ENCODE results near the gene MYO1A.
"Not testable (repeated sequence)": the region's sequence is repeated elsewhere in the genome, so short reads cannot be mapped to it uniquely, and the experiment has no call there.

MYO1A gene

GRCh38 chr12:57087010-57087690, 37.2 kb upstream of the MYO1A start:
- DNase-seq = peak; percentile 46 to 59

DNA sequence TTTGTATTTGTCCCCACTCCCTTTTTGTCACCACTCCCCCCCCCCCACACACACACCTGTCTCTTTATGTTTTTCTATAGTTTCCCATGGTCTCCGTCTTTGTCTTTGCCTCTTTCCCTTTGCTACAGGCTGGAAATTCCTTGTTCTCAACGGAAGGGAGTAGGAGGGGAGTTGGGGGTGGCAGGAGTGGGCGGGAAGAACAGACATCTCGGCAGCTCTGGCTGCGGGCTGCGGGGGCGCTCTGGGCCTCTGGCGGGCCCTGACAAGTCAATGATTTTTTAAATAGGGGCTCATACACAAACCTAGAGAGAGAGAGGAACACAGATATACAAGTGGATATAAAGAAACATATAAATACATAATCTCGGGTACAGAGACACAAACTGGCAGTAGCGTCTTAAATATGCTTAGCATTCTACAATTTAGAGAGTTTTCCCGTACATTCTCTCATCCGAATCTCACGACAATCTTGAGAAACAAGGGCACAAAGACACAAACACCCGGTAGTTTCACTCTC, 36.6 kb upstream of the MYO1A start:
- peak; percentile 26 to 63 for DNase-seq

DNA sequence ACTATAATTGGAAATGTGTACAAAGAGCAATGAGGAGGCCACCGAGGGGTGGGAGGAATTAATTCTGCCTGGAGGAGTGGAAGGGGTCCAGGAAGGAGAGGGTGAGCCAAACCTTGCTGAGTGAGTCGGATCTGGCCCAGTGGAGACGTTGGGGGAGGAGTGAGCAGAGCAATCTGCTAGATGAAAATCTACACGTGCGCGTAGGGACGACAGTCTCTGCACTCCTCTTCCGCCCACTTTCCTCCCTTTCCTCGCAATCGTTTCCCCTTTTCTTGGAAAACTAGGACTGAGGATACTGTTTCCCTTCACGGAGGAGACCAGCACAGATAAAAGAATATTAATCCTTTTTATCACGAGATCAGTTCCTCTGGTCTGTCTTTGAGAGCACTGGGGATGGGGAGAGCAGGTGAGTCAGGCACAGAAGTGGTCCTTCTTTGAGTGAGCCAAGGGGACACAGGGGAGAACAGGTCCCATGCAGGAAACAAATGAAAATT, 36.1 kb upstream of the MYO1A start:
- no peak for DNase-seq

DNA sequence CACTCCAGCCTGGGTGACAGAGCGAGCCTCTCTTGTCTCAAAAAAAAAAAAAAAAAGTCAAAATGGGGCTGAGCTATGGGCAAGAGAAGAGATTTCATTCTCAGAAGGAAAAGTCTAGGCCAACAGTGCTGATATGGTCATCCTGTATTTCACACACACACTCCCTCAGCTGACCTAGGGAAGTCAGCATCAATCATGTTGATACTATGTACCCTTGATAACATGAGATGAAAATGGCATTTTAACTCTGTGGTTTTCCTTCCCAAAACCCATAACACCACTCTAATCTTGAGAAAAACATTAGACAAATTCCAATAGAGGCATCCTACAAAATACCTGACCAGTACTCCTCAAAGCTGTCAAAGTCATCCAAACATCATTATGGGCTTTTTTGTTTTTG, 30.9 kb upstream of the MYO1A start:
- no peak for DNase-seq

DNA sequence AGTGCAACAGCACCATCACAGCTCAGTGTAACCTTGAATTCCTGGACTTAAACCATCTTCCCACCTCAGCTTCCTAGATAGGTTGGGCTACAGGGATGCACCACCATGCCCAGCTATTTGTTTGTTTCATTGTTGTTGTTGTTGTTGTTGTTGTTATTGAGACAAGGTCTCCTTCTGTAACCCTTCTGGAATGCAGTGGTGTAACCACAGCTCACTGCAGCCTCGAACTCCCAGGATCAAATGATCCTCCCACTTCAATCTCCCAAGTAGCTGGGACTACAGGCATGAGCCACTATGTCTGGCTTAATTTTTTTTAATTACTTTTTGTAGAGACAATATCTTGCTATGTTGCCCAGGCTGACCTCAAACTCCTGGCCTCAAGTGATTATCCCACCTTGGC, 29.9 kb upstream of the MYO1A start:
- DNase-seq = no peak

GRCh38 chr12:57078519-57079404, 28.8 kb upstream of the MYO1A start, which contains the start of gene NEMP1:
TSS of gene NEMP1 (minus strand) at chr12:57078791. CDS start at chr12:57078745, 46 bp downstream.
- DNase-seq = peak; percentile 98 to 100

DNA sequence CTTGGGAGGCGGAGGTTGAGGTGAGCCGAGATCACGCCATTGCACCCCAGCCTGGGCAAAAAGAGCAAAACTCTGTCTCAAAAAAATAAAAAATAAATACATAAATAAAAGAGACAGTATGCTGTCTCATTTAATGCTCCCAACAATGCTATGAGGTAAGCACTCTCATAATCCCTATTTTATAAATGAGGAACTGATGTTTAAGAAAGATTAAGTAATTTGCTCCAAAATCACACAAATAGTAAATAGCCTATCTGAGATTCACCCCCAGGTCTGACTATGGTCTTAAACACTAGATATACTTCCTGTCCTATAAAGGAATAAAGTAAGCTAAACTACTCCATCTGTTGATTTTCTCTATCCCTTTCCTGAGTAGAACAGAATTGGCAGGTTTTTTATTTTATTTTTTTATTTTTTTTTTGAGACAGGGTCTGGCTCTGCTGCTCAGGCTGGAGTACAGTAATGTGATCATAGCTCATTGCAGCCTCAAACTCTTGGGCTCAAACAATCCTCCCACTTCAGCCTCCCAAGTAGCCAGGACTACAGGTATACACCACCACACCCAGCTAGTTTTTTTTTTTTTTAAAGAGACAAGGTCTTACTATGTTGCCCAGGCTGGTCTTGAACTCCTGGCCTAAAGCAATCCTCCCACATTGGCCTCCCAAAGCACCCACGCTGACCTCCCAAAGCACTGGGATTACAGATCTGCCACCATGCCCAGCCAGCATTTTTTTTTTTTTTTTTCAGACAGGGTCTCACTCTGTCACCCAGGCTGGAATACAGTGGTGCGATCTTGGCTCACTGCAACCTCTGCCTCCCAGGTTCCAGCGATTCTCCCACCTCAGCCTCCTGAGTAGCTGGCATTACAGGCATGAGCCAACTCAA, 23.9 kb upstream of the MYO1A start:
- not testable (repeated sequence) for DNase-seq

DNA sequence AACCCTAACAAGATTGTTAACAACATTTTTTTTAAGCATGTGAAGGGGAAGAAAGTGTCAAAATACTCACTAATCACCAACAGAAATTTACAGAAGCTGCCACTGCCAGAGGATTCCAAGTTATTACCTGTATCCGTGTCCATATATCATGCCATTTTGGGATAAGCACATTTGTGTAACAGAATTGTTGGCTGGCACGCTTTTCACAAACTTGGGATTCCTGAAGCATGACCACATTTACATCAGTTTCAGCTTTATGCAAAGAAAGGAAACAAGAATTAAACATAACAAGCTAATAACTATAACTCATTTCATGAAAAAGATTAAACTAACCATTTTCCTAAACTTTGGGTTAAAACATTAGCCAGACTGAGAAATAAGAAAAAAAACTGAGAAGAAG, 22.7 kb upstream of the MYO1A start:
- no peak for DNase-seq

DNA sequence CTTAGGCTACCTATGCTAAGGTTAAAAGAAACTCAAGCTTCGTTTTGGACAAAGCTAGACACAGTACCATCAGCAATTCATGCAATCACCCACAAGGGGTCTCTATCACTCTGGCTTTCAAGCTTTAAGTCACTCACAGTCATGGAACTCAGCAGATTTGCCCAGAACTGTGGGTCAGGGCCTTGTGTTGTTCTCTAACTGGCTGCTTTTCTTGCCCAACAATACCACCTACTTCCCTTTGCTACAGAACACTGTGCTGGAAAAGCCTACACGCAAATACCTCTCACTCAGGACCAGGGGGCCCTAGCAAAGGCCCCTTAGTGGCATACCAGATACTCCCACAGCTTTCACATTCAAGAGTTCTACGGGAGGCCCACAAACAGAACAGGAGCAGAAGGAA, 19.6 kb upstream of the MYO1A start:
- DNase-seq = peak; percentile 42 to 86

DNA sequence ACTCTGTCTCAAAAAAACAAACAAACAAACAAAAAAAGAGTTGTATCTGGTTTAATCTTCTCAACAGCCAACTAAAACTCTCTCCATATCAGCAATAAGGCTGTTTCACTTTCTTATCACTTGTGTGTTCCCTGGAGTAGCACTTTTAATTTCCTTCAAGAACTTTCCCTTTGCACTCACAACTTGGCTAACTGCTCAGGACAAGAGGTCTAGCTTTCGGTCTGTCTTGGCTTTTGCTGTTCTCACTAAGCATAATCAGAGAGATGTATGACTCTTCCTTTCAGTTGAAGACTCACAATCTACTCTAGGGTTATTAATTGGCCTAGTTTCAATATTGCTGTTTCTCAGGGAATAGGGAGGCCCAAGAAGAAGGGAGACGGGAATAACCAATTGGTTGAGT, 16.3 kb upstream of the MYO1A start:
- no peak for DNase-seq

DNA sequence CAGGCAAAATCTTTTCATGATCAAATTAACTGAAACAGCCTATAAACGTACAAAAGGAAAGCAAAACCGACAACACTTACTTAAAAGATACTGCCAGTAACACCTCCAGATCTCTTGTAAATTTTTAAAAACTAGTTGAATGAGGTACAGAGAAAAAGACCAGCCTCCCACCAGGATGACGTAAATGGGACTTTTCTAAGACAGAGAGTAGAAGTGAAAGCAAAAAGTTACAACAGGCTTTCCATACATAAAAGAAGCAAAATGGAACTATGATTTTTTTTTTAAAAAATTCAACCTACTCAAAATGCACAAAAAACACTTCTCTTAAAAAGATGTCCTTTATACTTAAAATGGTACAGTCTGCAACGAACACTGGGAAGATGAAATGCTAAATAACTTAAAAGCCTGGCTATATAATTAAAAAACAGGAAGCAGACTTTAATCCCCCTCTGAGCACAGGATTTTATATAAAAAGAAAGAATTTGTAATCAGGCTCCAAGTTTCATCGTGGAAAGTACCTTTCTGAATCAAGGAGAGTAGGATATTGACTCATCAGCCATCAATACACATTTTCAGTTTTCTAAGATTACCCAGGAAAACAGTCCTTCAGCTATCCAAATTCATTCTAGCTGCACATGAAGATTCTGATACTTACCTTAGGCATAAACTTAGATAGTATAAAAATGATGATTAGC, 14.2 kb upstream of the MYO1A start:
- DNase-seq = no peak

GRCh38 chr12:57058454-57058853, 8.5 kb upstream of the MYO1A start:
- DNase-seq = no peak

GRCh38 chr12:57057067-57057751, 7.3 kb upstream of the MYO1A start:
- DNase-seq = no peak

- DNase-seq = no peak
Observed at GRCh38 chr12:57055824-57056223, 5.9 kb upstream of the MYO1A start.

GRCh38 chr12:57053901-57054300, 4.0 kb upstream of the MYO1A start:
- not testable (repeated sequence) for DNase-seq

DNA sequence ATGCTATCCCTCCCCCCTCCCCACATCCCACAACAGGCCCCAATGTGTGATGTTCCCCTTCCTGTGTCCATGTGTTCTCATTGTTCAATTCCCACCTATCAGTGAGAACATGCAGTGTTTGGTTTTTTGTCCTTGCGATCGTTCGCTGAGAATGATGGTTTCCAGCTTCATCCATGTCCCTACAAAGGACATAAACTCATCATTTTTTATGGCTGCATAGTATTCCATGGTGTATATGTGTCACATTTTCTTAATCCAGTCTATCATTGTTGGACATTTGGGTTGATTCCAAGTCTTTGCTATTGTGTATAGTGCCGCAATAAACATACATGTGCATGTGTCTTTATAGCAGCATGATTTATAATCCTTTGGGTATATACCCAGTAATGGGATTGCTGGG, 3.2 kb upstream of the MYO1A start:
- not testable (repeated sequence) for DNase-seq

DNA sequence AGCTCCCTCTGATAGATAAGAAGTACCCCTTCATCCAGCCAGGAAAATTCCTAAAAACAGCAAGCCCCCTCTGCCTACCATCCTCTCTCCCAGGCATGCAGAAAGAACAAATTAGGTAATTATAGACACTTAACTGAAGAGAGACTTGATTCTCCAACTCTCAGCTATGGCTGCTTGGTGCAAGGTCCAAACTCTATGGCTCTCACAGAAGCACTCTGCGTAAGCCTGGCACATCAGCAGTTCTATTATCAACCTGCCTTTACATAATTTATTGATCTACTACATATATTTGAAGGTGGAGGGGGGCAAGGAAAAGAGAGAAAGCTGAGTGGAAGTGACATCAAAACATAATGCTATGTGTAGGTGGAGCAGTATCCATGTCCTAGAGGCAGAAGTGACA, 1.1 kb upstream of the MYO1A start:
- DNase-seq = no peak

- no peak for DNase-seq
Observed at GRCh38 chr12:57049119-57049446, 846 bp downstream of the MYO1A start.

DNA sequence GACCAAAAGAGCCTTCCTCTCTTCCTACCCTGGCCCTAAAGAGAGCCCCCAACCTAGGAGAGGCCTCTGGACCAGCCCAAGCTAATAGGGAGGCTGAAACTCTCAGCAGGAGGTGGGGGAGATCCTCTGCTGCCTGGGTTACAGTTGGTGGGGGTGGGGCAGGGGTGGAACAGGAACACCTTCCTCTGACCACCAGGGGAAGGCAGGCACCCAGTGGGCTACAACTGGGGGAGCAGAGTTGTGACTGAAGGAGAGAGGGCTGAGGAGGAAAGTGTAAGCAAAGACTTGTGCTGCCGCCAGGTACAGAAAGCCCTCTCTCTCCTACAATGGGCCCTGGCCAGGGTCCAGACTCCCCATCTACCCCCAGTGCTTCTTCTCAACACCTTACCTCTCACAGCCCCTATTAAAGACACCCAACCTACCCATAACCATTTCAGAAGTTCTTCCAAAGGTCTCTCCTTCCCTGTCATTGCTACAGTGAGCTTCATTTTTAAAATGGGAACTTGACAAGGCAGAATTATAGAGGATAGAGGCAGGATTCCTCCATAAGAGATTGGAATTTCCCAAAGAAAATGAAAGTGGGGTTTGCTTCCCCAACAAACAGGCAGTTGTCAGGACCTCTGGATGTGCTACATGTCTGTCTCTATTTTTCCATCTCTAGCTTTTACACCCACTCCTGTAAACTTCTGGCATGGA, 1.4 kb downstream of the MYO1A start:
- DNase-seq = no peak

DNA sequence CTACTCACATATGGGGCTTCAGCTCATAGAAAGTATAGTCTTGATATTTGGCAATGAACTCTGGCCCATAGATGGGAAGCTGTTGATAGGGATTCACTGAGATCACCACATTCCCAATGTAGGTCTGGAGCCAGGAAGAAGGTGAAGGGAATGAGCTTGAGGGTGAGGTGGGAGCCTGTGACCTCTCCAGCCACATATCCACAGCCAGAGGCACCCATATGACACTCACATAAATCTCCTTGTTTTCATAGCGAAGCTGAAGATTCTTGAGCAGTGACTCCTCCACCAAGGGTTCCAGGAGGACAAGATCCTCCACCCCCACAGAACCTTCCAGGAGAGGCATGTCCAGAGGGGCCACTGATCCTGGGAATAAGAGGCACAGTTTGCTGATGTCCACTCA, 1.9 kb downstream of the MYO1A start:
- DNase-seq = no peak

All from hippocampal formation (tissue), 2 donors.